Adipocyte (in vitro differentiated cells): ENCODE results near the gene TTC7B.

Experiments
- DNase-seq: peaks from one replicate; pipeline ENCODE4 v3.0.0-alpha.2; 2015; ENCODE audit warnings: low read depth
- H3K27me3 ChIP-seq: replicated peaks from 2 replicates; pipeline ENCODE4 v1.7.0; 2013; ENCODE audit warnings: mild to moderate bottlenecking, low read length, moderate library complexity; ENCODE audit not compliant: control insufficient read depth, insufficient read depth
- H3K36me3 ChIP-seq: 2 replicates; pipeline ENCODE4 v1.7.0; 2013; ENCODE audit warnings: low read length, mild to moderate bottlenecking, moderate library complexity; ENCODE audit not compliant: control insufficient read depth, insufficient read depth, severe bottlenecking
- H3K4me1 ChIP-seq: 2 replicates; pipeline ENCODE4 v1.7.0; 2013; ENCODE audit warnings: mild to moderate bottlenecking, low read length, moderate library complexity; ENCODE audit not compliant: control insufficient read depth, insufficient read depth
- H3K4me3 ChIP-seq: 2 replicates; pipeline ENCODE4 v1.7.0; 2013; ENCODE audit warnings: mild to moderate bottlenecking, low read length, moderate library complexity
- H3K9ac ChIP-seq: 2 replicates; pipeline ENCODE4 v1.7.0; 2013; ENCODE audit warnings: mild to moderate bottlenecking, low read length, moderate library complexity
- H3K9me3 ChIP-seq: 2 replicates; pipeline ENCODE4 v1.7.0; 2013; ENCODE audit warnings: mild to moderate bottlenecking, low read length, moderate library complexity; ENCODE audit not compliant: control insufficient read depth

Gene TTC7B

DNA sequence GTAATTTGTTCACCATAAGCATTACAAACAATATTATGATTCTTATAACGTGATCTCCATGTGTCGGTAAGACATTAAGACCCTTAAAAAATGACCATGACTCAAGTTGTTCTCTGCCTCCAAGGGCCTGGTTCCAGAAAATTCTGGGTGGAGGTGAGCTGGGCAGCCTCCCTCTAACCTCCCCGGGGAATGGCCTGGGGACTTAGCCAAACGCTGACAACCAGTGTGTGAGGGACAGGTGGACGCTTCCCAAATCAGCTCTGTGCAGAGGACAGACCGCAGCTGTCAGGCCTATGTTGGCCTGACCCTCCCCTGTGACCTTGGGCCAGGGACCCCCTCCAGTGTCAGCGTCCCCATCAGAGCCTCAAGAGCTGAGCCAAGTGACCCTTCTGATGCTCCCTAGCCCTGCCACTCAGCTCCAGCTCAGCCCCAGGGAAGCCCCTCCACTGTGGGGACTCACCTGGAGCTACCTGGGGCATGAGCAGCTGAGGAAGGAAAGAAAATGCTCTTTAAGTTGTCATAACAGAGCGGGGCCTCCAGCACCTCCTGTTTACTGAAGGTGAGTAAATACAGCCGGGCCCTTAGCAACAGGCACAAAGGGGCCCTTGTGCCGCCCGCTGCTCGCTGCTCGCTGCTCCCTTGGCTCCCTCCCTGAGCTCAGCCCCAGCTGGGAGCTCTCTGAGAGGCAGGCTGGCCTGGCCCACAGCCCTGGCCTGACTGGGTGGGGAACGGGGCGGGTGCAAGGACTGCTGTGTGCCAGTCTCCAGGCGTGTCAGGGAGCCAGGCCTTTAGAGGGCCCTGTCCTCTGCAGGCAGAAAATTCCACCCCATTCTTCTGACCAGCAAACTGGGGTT, 302.8 kb downstream of the TTC7B start:
- DNase-seq, result no peak
- H3K9me3 ChIP-seq, result no peaks in the 10 kb centered on the region
- no peak overlapping the region for H3K4me3 ChIP-seq
- no peak overlapping the region for H3K9ac ChIP-seq
- no peaks in the 10 kb centered on the region for H3K36me3 ChIP-seq
- H3K27me3 ChIP-seq, result peaks cover 43% of the 10 kb centered on the region
- H3K4me1 ChIP-seq, result no peaks in the 10 kb centered on the region

DNA sequence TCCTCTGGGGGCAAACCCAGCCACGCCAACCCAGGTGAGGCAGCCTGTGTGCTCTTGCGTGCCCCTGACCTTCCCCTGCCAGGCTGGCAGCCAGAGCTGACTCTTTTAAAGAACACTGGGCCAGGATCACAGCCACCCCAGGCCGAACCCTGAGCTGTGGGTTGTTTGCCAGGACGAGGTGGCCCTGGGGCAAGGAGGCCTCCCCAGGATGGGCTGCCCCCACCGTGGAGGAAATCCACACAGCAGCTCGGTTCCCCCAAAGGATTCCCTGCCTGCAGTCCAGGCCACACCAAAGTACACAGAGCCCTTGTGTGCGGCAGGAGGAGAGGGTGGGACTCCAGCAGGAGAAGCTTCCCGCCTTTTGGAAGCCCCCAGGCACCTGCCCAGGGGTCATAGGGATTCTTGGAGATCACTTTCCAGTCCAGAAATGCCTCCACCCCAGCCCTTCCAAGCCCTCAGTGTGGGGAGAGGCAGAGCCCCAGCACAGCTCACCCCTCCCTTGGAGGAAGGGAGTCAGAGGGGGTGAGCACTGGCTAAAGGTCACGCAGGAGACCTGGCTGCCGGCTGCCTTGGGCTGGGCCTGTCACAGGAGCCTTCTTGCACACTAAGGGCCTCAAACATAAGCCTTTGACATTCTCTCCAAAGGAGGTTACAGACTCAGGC, 303.8 kb downstream of the TTC7B start:
- H3K9me3 ChIP-seq, result no peaks in the 10 kb centered on the region
- no peaks in the 10 kb centered on the region for H3K36me3 ChIP-seq
- no peak for DNase-seq
- no peak overlapping the region for H3K9ac ChIP-seq
- no peaks in the 10 kb centered on the region for H3K4me1 ChIP-seq
- H3K4me3 ChIP-seq, result no peak overlapping the region
- H3K27me3 ChIP-seq, result peaks cover 47% of the 10 kb centered on the region

DNA sequence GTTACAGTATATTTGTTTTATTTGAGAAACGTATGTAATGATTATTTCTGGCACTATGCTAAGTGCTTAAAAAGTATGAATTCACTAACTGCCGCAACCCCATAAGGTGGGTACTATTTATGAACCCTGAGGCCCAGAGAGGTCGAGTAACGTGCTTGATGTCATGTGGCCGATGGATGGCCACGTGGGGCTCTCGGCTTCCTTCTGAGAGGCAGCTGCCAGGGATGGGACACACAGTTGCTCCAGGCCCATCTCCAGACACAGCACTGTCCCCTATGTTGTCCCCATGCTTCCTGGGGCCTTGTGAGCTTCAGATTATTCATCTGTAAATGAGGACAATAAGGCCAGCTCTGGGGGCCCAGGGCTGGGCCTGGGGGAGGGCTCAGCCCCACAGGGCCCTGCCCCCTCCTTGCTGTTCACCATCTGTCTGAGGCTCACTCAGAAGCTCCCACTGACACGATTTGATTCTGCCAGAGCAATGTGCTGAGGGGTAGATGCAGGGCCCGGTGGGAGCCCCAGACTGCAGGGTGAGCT, 304.4 kb downstream of the TTC7B start:
- no peak for DNase-seq
- H3K4me1 ChIP-seq, result no peaks in the 10 kb centered on the region
- H3K36me3 ChIP-seq, result no peaks in the 10 kb centered on the region
- peaks cover 47% of the 10 kb centered on the region for H3K27me3 ChIP-seq
- no peak overlapping the region for H3K4me3 ChIP-seq
- no peaks in the 10 kb centered on the region for H3K9me3 ChIP-seq
- H3K9ac ChIP-seq, result no peak overlapping the region

DNA sequence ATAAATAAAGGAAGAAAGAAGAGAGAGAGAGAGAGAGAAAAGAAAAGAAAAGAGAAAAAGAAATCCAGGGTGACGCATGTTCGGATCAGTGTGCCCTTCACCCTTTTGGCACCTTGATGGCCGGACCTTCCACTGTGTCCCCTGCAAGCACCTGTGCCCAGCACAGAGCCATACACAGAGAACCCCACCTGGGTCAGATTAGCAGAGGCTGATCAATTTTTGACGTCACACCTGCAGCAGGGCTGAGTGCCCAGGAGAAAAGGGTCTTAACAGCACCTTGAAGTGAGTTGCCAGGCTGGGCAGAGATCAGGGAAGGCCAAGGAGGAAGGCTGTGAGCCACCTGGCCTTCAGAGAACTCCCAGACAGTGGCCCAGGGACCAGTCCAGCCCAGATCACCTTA, 305.0 kb downstream of the TTC7B start:
- peaks cover 42% of the 10 kb centered on the region for H3K27me3 ChIP-seq
- DNase-seq, result no peak
- H3K36me3 ChIP-seq, result no peaks in the 10 kb centered on the region
- no peaks in the 10 kb centered on the region for H3K9me3 ChIP-seq
- no peak overlapping the region for H3K9ac ChIP-seq
- H3K4me3 ChIP-seq, result no peak overlapping the region
- H3K4me1 ChIP-seq, result no peaks in the 10 kb centered on the region

DNA sequence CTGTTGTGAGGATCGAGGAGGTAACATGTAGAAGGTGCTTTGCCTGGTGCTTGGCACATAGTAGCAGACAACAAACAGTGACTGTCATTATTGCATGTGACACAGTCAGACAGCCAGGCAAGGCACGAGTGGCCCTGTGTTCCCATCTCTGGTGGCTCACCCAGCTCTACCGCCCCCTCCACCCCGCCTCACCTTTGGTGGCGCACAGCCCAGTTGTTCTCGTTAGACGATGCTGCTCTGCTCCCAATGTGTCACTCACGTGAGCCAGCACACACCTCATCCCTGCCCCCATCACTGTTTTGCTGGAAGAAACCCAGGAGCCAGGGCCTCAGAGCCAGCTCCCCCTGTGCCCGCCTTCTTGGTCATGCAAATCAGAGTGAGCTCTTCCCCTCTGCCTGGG, 306.1 kb downstream of the TTC7B start:
- Histone ChIP-seq H3K4me3 (no peak overlapping the region), H3K4me1 (no peaks in the 10 kb centered on the region), H3K27me3 (peaks cover 42% of the 10 kb centered on the region), H3K9me3 (no peaks in the 10 kb centered on the region), H3K36me3 (no peaks in the 10 kb centered on the region), H3K9ac (no peak overlapping the region)
- no peak for DNase-seq

DNA sequence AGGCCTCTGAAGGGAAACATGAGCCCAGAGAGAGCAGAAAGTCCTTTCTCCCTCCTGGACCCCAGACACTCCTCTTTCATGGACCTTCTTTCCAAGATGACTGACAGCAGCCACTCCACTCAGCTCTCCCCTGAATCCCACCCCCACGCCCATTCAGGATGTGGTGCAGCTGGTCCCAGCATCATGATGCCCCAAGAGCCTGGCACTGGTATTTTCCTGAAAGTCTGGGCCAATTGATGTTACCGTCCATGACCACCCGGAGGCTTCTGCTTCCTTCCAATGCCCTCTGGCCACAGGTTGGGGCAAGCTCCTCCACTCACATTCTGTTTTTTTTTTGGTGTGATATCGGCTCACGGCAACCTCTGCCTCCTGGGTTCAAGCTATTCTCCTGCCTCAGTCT, 306.8 kb downstream of the TTC7B start:
- Histone ChIP-seq H3K9ac (no peak overlapping the region), H3K36me3 (no peaks in the 10 kb centered on the region), H3K4me3 (no peak overlapping the region), H3K27me3 (peaks cover 46% of the 10 kb centered on the region), H3K4me1 (no peaks in the 10 kb centered on the region), H3K9me3 (no peaks in the 10 kb centered on the region)
- DNase-seq, result no peak

DNA sequence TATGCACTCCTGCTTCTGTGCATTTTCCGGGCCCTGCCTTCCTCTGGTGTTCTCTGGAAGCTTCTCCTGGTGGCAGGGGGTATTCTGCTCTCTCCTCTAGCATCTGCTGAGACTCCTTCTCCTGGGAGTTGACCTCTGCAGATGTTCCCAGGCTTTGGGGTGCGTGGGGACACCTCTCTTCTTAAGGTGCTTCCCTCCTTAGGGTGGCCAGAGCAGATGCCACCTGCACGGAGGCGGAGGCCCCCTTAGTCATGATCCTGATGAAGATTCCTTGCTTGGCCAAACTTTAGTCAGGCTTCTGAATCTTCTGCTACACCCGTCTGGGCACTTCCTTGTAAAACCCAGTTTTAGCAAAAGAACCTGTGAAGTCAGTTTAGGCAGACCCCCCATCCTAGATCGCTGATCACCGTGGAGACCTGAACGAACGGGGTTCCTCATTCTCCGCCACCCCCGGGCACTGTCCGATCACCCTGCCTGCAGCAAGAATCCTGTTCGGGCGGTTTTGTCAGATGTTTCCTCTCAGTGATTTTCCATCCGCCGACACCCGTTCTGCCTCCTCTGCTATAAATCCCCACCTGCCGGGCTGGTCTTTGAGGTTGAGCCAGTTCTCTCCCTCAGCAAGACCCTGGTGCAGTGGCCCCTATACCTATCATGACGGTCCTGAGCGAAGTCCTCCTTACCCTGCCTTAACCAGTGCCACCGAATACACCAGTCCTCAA, 307.5 kb downstream of the TTC7B start:
- Histone ChIP-seq H3K4me3 (no peak overlapping the region), H3K4me1 (no peaks in the 10 kb centered on the region), H3K9ac (no peak overlapping the region), H3K36me3 (no peaks in the 10 kb centered on the region), H3K27me3 (peaks cover 48% of the 10 kb centered on the region), H3K9me3 (no peaks in the 10 kb centered on the region)
- no peak for DNase-seq

DNA sequence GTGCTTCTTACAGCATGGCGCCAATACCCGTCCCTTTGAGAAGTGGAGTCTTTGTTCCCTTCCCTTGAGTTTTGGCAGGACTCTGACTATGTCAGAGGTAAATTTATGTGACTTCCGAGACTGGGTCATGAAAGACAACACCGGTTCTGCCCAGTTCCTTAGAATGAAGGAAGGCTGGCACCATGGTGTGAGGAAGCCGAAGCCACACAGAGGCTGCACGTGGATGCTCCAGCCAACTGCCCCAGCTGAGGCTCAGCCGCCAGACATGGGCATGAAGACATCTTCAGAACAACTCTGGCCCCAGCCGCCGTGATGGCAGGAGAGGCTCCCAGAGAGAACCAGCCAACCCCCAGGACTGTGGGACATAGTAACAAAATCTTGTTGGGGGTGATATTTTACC, 308.2 kb downstream of the TTC7B start:
- Histone ChIP-seq H3K4me3 (no peak overlapping the region), H3K9me3 (no peaks in the 10 kb centered on the region), H3K36me3 (no peaks in the 10 kb centered on the region), H3K27me3 (peaks cover 51% of the 10 kb centered on the region), H3K4me1 (no peaks in the 10 kb centered on the region), H3K9ac (no peak overlapping the region)
- DNase-seq, result no peak

DNA sequence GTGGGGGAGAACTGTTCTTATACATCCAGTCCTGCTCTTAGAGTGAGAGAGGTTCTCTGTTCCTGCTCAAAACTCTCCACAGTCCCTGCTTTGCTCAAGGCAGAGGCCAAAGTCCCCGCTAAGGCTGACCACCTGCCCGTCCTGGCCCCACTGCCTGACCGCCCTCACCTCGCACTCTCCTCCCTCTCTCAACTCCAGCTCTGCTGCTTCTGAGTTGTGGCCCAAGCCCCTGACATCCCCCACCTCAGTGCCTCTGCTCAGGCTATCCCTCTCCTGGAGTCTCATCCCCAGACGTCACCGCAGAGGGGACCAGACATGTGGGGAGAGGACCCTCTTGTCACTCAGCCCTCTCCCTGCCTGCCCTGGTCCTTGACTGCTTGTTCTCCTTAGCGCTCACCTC, 308.8 kb downstream of the TTC7B start:
- H3K9ac ChIP-seq, result no peak overlapping the region
- H3K4me1 ChIP-seq, result no peaks in the 10 kb centered on the region
- H3K36me3 ChIP-seq, result no peaks in the 10 kb centered on the region
- DNase-seq, result no peak
- H3K27me3 ChIP-seq, result peaks cover 54% of the 10 kb centered on the region
- no peak overlapping the region for H3K4me3 ChIP-seq
- no peaks in the 10 kb centered on the region for H3K9me3 ChIP-seq

DNA sequence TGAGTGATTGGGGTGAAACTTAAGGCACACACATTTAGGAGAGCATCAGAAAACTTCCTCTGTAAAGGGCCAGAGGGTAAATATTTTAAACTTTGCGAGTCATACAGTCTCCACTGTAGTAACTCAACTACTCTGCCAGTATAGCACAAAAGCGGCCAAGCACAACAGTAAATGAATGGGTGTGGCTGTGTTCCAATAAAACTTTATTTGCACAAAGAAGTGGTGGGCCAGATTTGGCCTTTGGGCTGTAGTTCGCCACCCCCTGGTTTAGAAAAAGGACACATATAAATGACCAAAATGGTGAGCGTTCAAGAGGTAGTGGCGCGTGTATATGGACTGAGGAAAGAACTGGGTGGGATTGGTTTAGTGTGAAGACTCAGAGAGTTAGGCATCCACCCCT, 309.5 kb downstream of the TTC7B start:
- H3K9me3 ChIP-seq, result peaks cover 3% of the 10 kb centered on the region
- H3K9ac ChIP-seq, result no peak overlapping the region
- no peaks in the 10 kb centered on the region for H3K36me3 ChIP-seq
- no peak for DNase-seq
- peaks cover 59% of the 10 kb centered on the region for H3K27me3 ChIP-seq
- no peaks in the 10 kb centered on the region for H3K4me1 ChIP-seq
- no peak overlapping the region for H3K4me3 ChIP-seq

DNA sequence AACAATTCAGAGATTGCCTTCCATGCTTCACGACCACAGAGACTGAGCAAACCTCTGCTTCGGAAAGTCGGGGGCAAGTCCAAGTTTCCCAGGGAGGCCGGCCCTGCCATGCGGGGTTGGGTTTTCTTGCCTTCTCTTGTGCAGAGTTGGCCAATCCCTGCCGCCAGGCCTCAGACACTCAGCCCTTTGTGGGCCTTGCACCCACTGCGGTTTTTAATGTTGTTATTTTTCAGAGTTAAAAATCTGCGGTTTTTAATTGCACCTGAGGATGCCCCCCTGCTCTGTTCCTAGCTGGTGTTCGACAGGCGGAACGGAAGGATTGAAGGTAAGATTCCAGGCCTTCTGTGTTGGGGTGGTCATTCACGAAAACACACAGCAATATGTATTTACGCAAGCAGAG, 310.7 kb downstream of the TTC7B start:
- H3K9ac ChIP-seq, result no peak overlapping the region
- no peak overlapping the region for H3K4me3 ChIP-seq
- no peaks in the 10 kb centered on the region for H3K36me3 ChIP-seq
- H3K27me3 ChIP-seq, result peaks cover 52% of the 10 kb centered on the region
- no peaks in the 10 kb centered on the region for H3K4me1 ChIP-seq
- H3K9me3 ChIP-seq, result peaks cover 3% of the 10 kb centered on the region
- no peak for DNase-seq
